Measurements from ENCODE around the gene TRIOBP. TPM values are rescaled to one million over a fixed set of nuclear protein-coding genes. Genes with fewer than 3 reads are reported as not detected.

The TRIOBP gene
- total and polyA plus RNA-seq, 2 of the 4 experiments (the other 2 are of a cell fraction), result 46.4 to 69.8 TPM

DNA sequence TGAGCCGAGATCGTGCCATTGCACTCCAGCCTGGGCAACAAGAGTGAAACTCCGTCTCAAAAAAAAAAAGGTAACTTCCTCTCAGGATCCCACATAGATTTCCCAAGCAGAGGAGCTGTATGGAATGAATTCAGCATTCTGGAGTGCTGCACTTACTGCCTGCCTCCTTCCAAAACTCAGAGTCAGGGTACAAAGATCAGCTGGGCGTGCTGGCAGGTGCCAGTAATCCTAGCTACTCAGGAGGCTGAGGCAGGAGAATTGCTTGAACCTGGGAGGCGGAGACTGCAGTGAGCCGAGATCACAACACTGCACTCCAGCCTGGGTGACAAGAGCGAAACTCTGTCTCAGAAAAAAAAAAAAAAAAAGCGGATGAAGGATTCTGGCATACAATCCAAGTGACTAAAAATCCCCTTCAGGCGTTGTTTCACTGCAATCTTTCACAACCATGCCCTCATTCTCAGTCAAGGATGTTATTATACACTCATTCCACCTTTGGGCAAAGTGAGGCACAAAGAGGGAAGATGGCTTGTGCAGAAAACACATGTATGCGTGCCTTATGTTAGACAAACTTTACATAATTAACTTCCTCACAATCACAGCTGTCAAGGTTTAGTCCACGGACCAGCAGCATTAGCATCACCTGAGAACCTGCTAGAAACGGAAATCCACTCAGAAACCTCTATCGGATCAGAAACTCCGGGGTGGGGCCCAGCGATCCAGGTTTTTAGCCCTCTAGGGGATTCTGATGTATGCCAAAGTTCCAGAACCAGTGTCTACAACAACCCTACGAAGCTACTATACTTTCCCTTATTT lies 11.8 kb upstream of the TRIOBP start (continued):
- TF ChIP-seq, protein P1, sequence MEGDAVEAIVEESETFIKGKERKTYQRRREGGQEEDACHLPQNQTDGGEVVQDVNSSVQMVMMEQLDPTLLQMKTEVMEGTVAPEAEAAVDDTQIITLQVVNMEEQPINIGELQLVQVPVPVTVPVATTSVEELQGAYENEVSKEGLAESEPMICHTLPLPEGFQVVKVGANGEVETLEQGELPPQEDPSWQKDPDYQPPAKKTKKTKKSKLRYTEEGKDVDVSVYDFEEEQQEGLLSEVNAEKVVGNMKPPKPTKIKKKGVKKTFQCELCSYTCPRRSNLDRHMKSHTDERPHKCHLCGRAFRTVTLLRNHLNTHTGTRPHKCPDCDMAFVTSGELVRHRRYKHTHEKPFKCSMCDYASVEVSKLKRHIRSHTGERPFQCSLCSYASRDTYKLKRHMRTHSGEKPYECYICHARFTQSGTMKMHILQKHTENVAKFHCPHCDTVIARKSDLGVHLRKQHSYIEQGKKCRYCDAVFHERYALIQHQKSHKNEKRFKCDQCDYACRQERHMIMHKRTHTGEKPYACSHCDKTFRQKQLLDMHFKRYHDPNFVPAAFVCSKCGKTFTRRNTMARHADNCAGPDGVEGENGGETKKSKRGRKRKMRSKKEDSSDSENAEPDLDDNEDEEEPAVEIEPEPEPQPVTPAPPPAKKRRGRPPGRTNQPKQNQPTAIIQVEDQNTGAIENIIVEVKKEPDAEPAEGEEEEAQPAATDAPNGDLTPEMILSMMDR (conservative IDR thresholded peaks at IDR 0.05; ENCODE audit: low read depth, low read length), result no peak
- TF ChIP-seq RFX5 (IDR thresholded peaks at IDR 0.05; ENCODE audit: low read depth, low read length), result no peak

Data from IMR-90 (cell line).